CD14-positive monocyte (primary cell): ENCODE measurements around the gene AMIGO3. TPM values are rescaled to one million over a fixed set of nuclear protein-coding genes. Genes with fewer than 3 reads are reported as not detected.

ENCODE experiments used
- DNase-seq, 3 donors: peaks; one replicate each; pipeline ENCODE4 v3.0.0-alpha.2; 2011 to 2022
- H2AFZ ChIP-seq: 2 replicates; pipeline ENCODE4 v1.6.0; 2012; ENCODE audit warnings: mild to moderate bottlenecking, low read depth, low read length, inconsistent platforms; ENCODE audit not compliant: insufficient read depth, poor library complexity, severe bottlenecking
- H3K27ac ChIP-seq, 2 donors: 1 replicate in 1 of 2; 2 replicates in 1 of 2; pipeline ENCODE4 v1.5.1; 2012 to 2013; ENCODE audit warnings: low read length in 2 of 2, control low read depth in 1 of 2, inconsistent platforms in 1 of 2, low read depth in 1 of 2, mild to moderate bottlenecking in 1 of 2
- H3K27me3 ChIP-seq, 2 donors: one replicate each; pipeline versions ENCODE4 v1.6.0 to v1.6.1; 2011 to 2013; ENCODE audit warnings: low read length in 2 of 2; ENCODE audit not compliant: control insufficient read depth in 2 of 2, insufficient read depth in 2 of 2
- H3K36me3 ChIP-seq, 2 donors: replicated peaks in 1 of 2; 1 replicate in 1 of 2; 2 replicates in 1 of 2; pipeline versions ENCODE4 v1.5.1 to v1.6.1; 2012 to 2013; ENCODE audit warnings: low read length in 2 of 2, control low read depth in 1 of 2, inconsistent platforms in 1 of 2, mild to moderate bottlenecking in 1 of 2; ENCODE audit not compliant: insufficient read depth in 2 of 2, control insufficient read depth in 1 of 2
- H3K4me1 ChIP-seq, 2 donors: 1 replicate in 1 of 2; 2 replicates in 1 of 2; pipeline versions ENCODE4 v1.5.1 to v1.6.1; 2012 to 2013; ENCODE audit warnings: low read length in 2 of 2, control low read depth in 1 of 2, inconsistent platforms in 1 of 2, mild to moderate bottlenecking in 1 of 2, moderate library complexity in 1 of 2; ENCODE audit not compliant: insufficient read depth in 2 of 2, control insufficient read depth in 1 of 2
- H3K4me2 ChIP-seq: replicated peaks from 2 replicates; pipeline ENCODE3; 2012; ENCODE audit warnings: low read length, moderate library complexity, mild to moderate bottlenecking; ENCODE audit not compliant: poor library complexity, severe bottlenecking; ENCODE audit errors: extremely low read depth
- H3K4me3 ChIP-seq, 3 experiments: fragments of 200-600 bp in 1 of 3; sonication (generic) in 1 of 3; replicated peaks in 1 of 3; 1 replicate in 2 of 3; 2 replicates in 1 of 3; pipeline ENCODE4 v1.5.1; 2011 to 2013; ENCODE audit warnings: low read length in 3 of 3, mild to moderate bottlenecking in 3 of 3, control low read depth in 2 of 3, low read depth in 2 of 3, inconsistent platforms in 1 of 3, moderate library complexity in 1 of 3
- H3K79me2 ChIP-seq: 2 replicates; pipeline ENCODE4 v1.6.0; 2012; ENCODE audit warnings: mild to moderate bottlenecking, control low read depth, inconsistent platforms, low read length, moderate library complexity; ENCODE audit not compliant: insufficient read depth
- H3K9ac ChIP-seq: 2 replicates; pipeline ENCODE4 v1.6.0; 2017; ENCODE audit warnings: low read length, mild to moderate bottlenecking; ENCODE audit not compliant: insufficient read depth, poor library complexity, severe bottlenecking
- H3K9me3 ChIP-seq, 2 donors: replicated peaks in 1 of 2; 1 replicate in 1 of 2; 2 replicates in 1 of 2; pipeline versions ENCODE4 v1.5.1 to v1.6.1; 2012 to 2013; ENCODE audit warnings: low read length in 2 of 2, control low read depth in 1 of 2; ENCODE audit not compliant: control insufficient read depth in 1 of 2, insufficient read depth in 1 of 2
- H4K20me1 ChIP-seq: 2 replicates; pipeline ENCODE4 v1.6.0; 2012; ENCODE audit warnings: mild to moderate bottlenecking, low read length, control low read depth, moderate library complexity; ENCODE audit not compliant: insufficient read depth
- H3K27ac Mint-ChIP-seq, 7 donors: one replicate each; pipeline ENCODE4 v1.8.0; 2020; ENCODE audit warnings: mild to moderate bottlenecking in 7 of 7, mixed read lengths in 7 of 7, moderate library complexity in 6 of 7, inconsistent platforms in 2 of 7
- H3K27me3 Mint-ChIP-seq, 3 donors: one replicate each; pipeline ENCODE4 v1.8.0; 2021 to 2022; ENCODE audit warnings: low read depth in 3 of 3, mild to moderate bottlenecking in 3 of 3, mixed read lengths in 3 of 3, moderate library complexity in 3 of 3, inconsistent platforms in 1 of 3
- H3K36me3 Mint-ChIP-seq, 2 donors: one replicate each; pipeline ENCODE4 v1.8.0; 2020; ENCODE audit warnings: mixed read lengths in 2 of 2, inconsistent platforms in 1 of 2, mild to moderate bottlenecking in 1 of 2
- H3K4me1 Mint-ChIP-seq: one replicate; pipeline ENCODE4 v1.8.0; 2020; ENCODE audit warnings: mild to moderate bottlenecking, mixed read lengths
- H3K4me3 Mint-ChIP-seq, 2 donors: one replicate each; pipeline ENCODE4 v1.8.0; 2020; ENCODE audit warnings: mild to moderate bottlenecking in 2 of 2, mixed read lengths in 2 of 2, moderate library complexity in 1 of 2
- H3K9me3 Mint-ChIP-seq, 7 donors: one replicate each; pipeline ENCODE4 v1.8.0; 2020 to 2022; ENCODE audit warnings: mixed read lengths in 7 of 7, mild to moderate bottlenecking in 6 of 7, moderate library complexity in 6 of 7, inconsistent platforms in 2 of 7
- WGBS: methylation state at CpG from one replicate; pipeline ENCODE4 v1.1.5; 2013; ENCODE audit warnings: missing lambda C conversion rate; ENCODE audit not compliant: insufficient coverage; 5-methylcytosine and 5-hydroxymethylcytosine counted together
- intact Hi-C, 2 donors: fragments of 100-400 bp; cut with micrococcal nuclease; formaldehyde crosslinking; loops; one replicate each; pipeline versions ENCODE4 v1.15.0 to v1.15.1; 2023
- polyA plus RNA-seq, 3 donors: library from polyadenylated mRNA; depleted of rRNA in 1 of 3; unstranded in 2 of 3; stranded (reverse) in 1 of 3; fragments of 300-500 nt in 2 of 3; fragments of >200 nt in 1 of 3; fragmentation: Illumina TruSeq in 2 of 3; gene quantifications; 1 replicate in 2 of 3; 2 replicates in 1 of 3; pipeline ENCODE4 v1.2.3, GENCODE V29; 2012 to 2021
- TF ChIP-seq, protein P1 (sequence below): fragments of 200-600 bp; IDR thresholded peaks from one replicate; pipeline ENCODE4 v1.8.0; 2022; ENCODE audit warnings: antibody characterized with exemption, mild to moderate bottlenecking

AMIGO3 gene
- polyA plus RNA-seq, 3 donors = 0.96 TPM; not detected in 2

DNA sequence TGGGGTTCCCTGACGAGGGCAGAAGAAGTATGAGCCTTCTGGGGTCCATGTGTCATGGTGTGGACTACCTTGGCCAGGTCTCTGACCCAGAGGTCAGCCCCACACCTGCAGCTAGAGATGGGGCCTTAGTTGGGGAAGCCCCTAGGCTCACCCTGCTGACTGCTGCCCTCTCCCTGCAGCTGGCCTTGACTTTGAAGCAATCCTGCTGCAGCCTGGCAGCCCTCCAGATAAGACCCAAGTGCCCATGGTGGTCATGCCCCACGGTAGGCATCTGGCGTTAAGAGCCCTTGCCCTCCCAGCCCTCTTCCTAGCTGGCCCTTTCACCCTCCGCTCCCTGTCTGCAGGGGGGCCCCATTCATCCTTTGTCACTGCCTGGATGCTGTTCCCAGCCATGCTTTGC, 37.9 kb downstream of the AMIGO3 start:
- H3K27ac Mint-ChIP-seq = no peak overlapping the region
- H3K27me3 Mint-ChIP-seq = peaks cover 12 to 18% (median 18%) of the 10 kb centered on the region in 3 donors
- Histone ChIP-seq H3K27me3 (peaks cover 0 to 15% of the 10 kb centered on the region in 2 donors), H3K79me2 (no peaks in the 10 kb centered on the region), H3K4me3 (no peak overlapping the region), H3K27ac (no peak overlapping the region), H3K9ac (no peak overlapping the region), H3K9me3 (no peaks in the 10 kb centered on the region), H3K36me3 (peaks cover 74 to 82% of the 10 kb centered on the region in 2 donors), H4K20me1 (peaks cover 6% of the 10 kb centered on the region), H2AFZ (no peak overlapping the region), H3K4me1 (peaks cover 0 to 3% of the 10 kb centered on the region in 2 donors), H3K4me2 (no peak overlapping the region)
- DNase-seq = no peak
- WGBS = 93% methylated on average over 4 of the region's 4 CpGs
- TF ChIP-seq, protein P1, sequence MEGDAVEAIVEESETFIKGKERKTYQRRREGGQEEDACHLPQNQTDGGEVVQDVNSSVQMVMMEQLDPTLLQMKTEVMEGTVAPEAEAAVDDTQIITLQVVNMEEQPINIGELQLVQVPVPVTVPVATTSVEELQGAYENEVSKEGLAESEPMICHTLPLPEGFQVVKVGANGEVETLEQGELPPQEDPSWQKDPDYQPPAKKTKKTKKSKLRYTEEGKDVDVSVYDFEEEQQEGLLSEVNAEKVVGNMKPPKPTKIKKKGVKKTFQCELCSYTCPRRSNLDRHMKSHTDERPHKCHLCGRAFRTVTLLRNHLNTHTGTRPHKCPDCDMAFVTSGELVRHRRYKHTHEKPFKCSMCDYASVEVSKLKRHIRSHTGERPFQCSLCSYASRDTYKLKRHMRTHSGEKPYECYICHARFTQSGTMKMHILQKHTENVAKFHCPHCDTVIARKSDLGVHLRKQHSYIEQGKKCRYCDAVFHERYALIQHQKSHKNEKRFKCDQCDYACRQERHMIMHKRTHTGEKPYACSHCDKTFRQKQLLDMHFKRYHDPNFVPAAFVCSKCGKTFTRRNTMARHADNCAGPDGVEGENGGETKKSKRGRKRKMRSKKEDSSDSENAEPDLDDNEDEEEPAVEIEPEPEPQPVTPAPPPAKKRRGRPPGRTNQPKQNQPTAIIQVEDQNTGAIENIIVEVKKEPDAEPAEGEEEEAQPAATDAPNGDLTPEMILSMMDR = no peak
- H3K9me3 Mint-ChIP-seq = peaks cover 0 to 6% (median 0%) of the 10 kb centered on the region in 7 donors
- H3K4me3 Mint-ChIP-seq = no peak overlapping the region
- intact Hi-C loops = no loop called here
- H3K36me3 Mint-ChIP-seq = peaks cover 80 to 87% of the 10 kb centered on the region in 2 donors
- peaks cover 9% of the 10 kb centered on the region for H3K4me1 Mint-ChIP-seq

DNA sequence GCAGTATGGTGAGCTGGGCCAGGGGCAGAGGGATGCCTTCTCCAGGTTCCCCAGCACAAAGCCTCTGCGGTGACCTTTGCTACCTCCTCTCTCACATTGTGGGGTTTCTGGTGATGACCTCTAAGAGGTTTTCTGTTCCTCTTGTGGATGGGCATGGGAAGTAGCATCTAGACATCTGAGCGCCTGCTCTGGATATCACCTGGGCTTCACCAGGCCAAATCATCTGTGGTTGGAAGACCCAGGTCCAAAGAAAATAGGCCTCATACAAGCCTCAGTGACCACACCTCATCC, 38.3 kb downstream of the AMIGO3 start:
- Histone ChIP-seq H2AFZ (no peak overlapping the region), H3K9me3 (no peaks in the 10 kb centered on the region), H3K27ac (no peak overlapping the region), H3K4me1 (no peaks in the 10 kb centered on the region), H3K4me2 (no peak overlapping the region), H3K36me3 (peaks cover 77 to 86% of the 10 kb centered on the region in 2 donors), H3K4me3 (no peak overlapping the region), H3K27me3 (peaks cover 0 to 12% of the 10 kb centered on the region in 2 donors), H3K9ac (no peak overlapping the region), H3K79me2 (no peaks in the 10 kb centered on the region), H4K20me1 (peaks cover 6% of the 10 kb centered on the region)
- no peak for DNase-seq
- no peak overlapping the region for H3K4me3 Mint-ChIP-seq
- intact Hi-C loops = no loop called here
- H3K27ac Mint-ChIP-seq = no peak overlapping the region
- no CpG with 5 or more reads among the region's 2 CpGs for WGBS
- H3K36me3 Mint-ChIP-seq = peaks cover 83 to 90% of the 10 kb centered on the region in 2 donors
- peaks cover 9 to 15% (median 14%) of the 10 kb centered on the region in 3 donors for H3K27me3 Mint-ChIP-seq
- TF ChIP-seq, protein P1 = no peak
- H3K4me1 Mint-ChIP-seq = peaks cover 8% of the 10 kb centered on the region
- H3K9me3 Mint-ChIP-seq = peaks cover 0 to 6% (median 0%) of the 10 kb centered on the region in 7 donors
